ENCODE results near the gene TRPM5. TPM values are rescaled to one million over a fixed set of nuclear protein-coding genes. Genes with fewer than 3 reads are reported as not detected.

TRPM5 gene, protein sequence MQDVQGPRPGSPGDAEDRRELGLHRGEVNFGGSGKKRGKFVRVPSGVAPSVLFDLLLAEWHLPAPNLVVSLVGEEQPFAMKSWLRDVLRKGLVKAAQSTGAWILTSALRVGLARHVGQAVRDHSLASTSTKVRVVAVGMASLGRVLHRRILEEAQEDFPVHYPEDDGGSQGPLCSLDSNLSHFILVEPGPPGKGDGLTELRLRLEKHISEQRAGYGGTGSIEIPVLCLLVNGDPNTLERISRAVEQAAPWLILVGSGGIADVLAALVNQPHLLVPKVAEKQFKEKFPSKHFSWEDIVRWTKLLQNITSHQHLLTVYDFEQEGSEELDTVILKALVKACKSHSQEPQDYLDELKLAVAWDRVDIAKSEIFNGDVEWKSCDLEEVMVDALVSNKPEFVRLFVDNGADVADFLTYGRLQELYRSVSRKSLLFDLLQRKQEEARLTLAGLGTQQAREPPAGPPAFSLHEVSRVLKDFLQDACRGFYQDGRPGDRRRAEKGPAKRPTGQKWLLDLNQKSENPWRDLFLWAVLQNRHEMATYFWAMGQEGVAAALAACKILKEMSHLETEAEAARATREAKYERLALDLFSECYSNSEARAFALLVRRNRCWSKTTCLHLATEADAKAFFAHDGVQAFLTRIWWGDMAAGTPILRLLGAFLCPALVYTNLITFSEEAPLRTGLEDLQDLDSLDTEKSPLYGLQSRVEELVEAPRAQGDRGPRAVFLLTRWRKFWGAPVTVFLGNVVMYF (N-terminal part only)
- not detected in 5 replicates for total RNA-seq (2022; extraction: Qiagen RNA extraction)

GRCh38 chr11:2443881-2444820 is at the start of gene TRPM5:
Gene TRPM5 (minus strand): TSS chr11:2444514. CDS start chr11:2423036, 21,478 bp downstream.

DNA sequence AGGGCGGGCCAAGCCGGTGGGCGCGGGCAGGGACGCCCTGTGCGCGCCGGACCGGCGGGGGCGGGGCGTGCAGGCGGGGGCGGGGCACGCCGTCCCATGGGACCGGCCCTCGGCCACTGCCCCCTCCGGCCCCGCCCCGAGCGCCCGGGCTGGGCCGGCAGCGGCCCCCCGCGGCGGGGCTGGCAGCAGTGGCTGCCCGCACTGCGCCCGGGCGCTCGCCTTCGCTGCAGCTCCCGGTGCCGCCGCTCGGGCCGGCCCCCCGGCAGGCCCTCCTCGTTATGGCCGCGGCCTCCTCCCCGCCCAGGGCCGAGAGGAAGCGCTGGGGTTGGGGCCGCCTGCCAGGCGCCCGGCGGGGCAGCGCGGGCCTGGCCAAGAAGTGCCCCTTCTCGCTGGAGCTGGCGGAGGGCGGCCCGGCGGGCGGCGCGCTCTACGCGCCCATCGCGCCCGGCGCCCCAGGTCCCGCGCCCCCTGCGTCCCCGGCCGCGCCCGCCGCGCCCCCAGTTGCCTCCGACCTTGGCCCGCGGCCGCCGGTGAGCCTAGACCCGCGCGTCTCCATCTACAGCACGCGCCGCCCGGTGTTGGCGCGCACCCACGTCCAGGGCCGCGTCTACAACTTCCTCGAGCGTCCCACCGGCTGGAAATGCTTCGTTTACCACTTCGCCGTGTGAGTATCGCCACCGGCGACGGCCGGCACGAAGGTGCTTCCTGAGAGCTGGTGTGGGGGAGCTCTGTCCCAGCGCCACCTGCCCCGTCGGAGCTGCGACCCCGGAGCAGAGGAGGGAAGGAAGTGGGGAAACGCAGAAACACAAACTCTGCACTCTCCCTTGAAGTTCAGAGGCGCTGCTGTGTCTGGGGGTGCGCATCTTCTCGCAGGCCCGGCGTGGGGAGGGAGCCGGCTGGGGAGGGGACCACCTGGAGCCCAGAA is 769 bp upstream of the TRPM5 start, which contains the start of gene KCNQ1:
KCNQ1 (plus strand) TSS at position 188 of the 925 bp plus-strand sequence; CDS start at position 279, 91 bp downstream.

DNA sequence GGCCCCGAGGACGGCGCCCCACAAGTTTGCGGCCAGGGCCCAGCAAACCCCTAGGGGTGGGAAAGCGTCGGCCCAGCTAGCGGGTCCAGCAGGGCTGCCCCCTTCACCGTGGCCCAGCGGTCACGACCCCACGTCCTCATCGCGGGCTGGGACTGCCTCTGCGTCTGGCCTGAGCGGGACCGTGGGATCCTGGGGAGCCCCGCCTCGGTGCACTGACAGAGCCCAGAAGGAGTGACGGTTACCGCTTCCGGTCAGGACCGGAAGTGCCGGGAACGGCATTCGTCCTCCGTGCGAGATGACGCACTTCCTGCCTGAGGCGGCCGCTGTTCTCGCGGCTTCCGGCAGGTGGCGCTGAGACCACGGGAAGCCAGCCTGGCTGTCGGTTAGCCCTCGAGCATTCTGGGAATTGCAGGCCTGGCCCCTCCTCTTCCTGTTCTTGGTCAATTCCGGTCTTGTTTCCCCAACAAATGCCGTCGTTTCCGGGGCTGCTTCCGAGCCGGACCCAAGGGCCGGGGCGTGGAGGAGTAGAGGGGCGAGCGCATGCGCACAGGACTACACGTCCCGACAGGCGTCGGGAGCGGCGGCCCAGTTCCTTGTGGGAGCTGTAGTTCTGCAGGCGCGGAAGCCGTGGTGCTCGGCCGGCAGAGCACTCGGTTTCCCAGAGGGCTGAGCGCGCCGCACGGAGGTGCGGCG is 44.1 kb downstream of the TRPM5 start, which contains the start of gene TSSC4:
TSSC4 (plus strand) TSS at position 682 of the 693 bp plus-strand sequence. CDS start 1,884 bp downstream, outside the sequence.

Other genes starting within 250 kb of the TRPM5 start
- 0.09 TPM in 1 of 5 replicates, not detected in the others for gene ASCL2, start 173.9 kb downstream of the TRPM5 start, total RNA-seq (2022; extraction: Qiagen RNA extraction)
- not detected in 5 replicates for gene C11orf21, start 142.6 kb downstream of the TRPM5 start, total RNA-seq (2022; extraction: Qiagen RNA extraction)
- gene TSPAN32, start 142.5 kb downstream of the TRPM5 start, total RNA-seq (2022; extraction: Qiagen RNA extraction) = not detected in 5 replicates
- 301 to 411 TPM (median 383 TPM) in 5 replicates for gene CD81, start 67.2 kb downstream of the TRPM5 start, total RNA-seq (2022; extraction: Qiagen RNA extraction)
- 42.3 to 74.7 TPM (median 69.9 TPM) in 5 replicates for gene TSSC4, start 43.8 kb downstream of the TRPM5 start, total RNA-seq (2022; extraction: Qiagen RNA extraction)
- 0.23 to 0.89 TPM (median 0.63 TPM) in 5 replicates for gene KCNQ1, start 494 bp upstream of the TRPM5 start, total RNA-seq (2022; extraction: Qiagen RNA extraction)

Data from A549 treated with Mapracorat at 1 μM for 4 hours (cell line).